Activated CD4-positive, CD25-positive, alpha-beta regulatory T cell treated with anti-CD3 and anti-CD28 coated beads, Interleukin-2, amount 50 U/mL, for 16 hours (primary cell): ENCODE results near the gene LRRC39.
"Not testable (repeated sequence)": the region's sequence is repeated elsewhere in the genome, so short reads cannot be mapped to it uniquely, and the experiment has no call there.

Experiments used
- DNase-seq: peaks from one replicate; pipeline ENCODE4 v3.0.0-alpha.2; 2020; ENCODE audit warnings: low read depth, low spot score

The LRRC39 gene

GRCh38 chr1:100178091-100178490 is at the start of gene LRRC39:
LRRC39 (minus strand) TSS chr1:100178256; CDS start chr1:100168516, 9,740 bp downstream.
- no peak for DNase-seq

GRCh38 chr1:100222428-100222827 is 44.4 kb upstream of the LRRC39 start:
- DNase-seq = no peak

GRCh38 chr1:100219883-100220282 is 41.8 kb upstream of the LRRC39 start:
- DNase-seq = no peak

- no peak for DNase-seq
Measured at GRCh38 chr1:100219457-100219856, 41.4 kb upstream of the LRRC39 start.

- DNase-seq = no peak
Measured at GRCh38 chr1:100217834-100218233, 39.8 kb upstream of the LRRC39 start.

- DNase-seq = no peak
Measured at GRCh38 chr1:100215101-100215500, 37.0 kb upstream of the LRRC39 start.

DNA sequence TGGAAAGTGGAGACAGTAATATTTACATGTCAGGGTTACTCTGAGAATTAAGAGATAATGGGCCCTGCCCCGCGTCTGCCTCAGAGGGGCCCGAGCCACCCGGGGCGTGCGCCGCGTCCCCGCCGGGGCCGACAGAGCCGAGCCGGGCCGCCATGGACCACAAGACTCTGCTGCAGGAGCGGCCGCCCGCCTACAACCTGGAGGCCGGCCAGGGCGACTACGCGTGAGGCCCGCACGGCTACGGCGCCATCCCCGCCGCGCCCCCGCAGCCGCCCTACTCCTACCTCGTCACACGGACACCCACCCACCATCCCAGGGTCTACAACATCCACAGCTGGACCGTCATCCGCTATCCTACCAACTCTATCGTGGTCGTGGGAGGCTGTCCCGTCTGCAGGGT is 35.1 kb upstream of the LRRC39 start:
- DNase-seq = no peak

DNA sequence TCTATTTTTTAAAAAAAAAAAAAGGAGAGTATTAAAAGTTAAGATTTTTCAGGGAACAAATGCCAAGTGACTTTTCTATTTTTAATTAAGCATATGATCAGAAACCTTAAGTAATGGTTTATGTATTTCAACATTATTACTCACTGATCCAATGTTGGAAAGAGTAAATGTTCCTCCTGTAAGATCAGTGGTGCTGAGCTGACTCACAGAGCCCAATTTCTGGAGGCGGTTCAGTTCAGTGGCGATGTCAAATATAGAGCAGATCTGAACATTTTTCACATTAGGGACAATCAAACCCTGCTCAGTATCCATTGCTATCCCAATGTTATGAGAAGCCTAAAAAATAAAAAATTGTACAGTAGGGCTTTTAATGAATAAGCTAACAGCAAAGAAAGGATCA is 28.2 kb upstream of the LRRC39 start:
- no peak for DNase-seq

- not testable (repeated sequence) for DNase-seq
Measured at GRCh38 chr1:100205593-100205992, 27.5 kb upstream of the LRRC39 start.

- DNase-seq = not testable (repeated sequence)
Measured at GRCh38 chr1:100205103-100205502, 27.0 kb upstream of the LRRC39 start.

- not testable (repeated sequence) for DNase-seq
Measured at GRCh38 chr1:100202703-100203102, 24.6 kb upstream of the LRRC39 start.

- not testable (repeated sequence) for DNase-seq
Measured at GRCh38 chr1:100200060-100200459, 22.0 kb upstream of the LRRC39 start.

- no peak for DNase-seq
Measured at GRCh38 chr1:100198596-100198995, 20.5 kb upstream of the LRRC39 start.

DNA sequence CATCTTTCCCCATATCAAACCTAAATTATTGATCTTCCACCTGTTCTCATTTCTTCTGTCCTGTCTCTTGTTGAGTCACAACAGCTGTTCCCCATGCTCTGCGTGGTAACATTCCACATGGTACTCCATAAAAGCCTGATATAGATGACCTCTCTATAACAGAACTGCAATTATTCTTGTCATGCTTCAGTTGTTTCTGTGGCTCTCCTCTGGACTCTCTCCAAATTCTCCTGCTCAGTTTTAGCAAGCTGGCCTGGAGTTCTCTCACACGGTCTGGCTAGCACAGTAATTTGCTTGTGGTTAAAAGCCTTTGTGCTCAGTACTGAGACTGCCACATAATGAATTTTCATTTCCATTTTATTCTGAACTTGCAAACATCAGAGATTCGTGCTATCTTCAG is 10.6 kb upstream of the LRRC39 start:
- no peak for DNase-seq

DNA sequence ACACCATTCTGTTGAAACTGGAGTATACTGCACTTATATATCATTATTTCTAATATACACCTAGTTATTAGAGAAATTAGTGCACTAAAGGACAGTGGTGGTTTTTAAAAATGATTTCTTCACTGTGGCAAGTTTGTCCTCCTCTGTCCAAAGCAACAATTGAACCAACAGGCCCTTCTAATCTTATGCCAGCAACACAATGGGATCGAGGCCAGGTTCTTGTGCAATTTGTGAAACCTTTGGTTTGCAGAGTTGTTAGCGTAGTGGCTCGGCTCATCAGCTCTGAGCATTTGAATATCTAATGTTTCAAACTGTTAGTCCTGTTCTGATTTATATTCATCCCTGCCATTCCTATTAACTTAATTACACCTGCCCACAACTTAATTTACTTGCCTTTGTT is 9.9 kb upstream of the LRRC39 start:
- DNase-seq = no peak

DNA sequence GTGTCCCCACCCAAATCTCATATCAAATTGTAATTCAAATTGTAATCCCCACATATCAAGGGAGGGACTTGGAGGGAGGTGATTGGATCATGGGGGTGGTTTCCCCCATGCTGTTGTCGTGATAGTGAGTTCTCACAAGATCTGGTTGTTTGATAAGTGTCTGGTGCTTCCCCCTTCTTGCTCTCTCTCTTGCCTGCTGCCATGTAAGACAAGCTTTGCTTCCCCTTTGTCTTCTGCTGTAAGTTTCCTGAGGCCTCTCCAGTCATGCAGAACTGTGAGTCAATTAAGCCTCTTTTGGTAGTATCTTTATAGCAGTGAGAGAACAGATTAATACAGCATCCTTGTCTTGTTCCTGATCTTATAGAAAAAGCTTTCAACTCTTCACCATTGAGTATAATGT is 6.5 kb upstream of the LRRC39 start:
- no peak for DNase-seq

GRCh38 chr1:100183370-100183769 is 5.3 kb upstream of the LRRC39 start:
- no peak for DNase-seq

- DNase-seq = no peak
Measured at GRCh38 chr1:100177295-100178041, 588 bp downstream of the LRRC39 start.

- DNase-seq = no peak
Measured at GRCh38 chr1:100168051-100168450, 10.0 kb downstream of the LRRC39 start.

- no peak for DNase-seq
Measured at GRCh38 chr1:100164702-100165101, 13.4 kb downstream of the LRRC39 start.

- no peak for DNase-seq
Measured at GRCh38 chr1:100164216-100164615, 13.8 kb downstream of the LRRC39 start.

GRCh38 chr1:100162881-100163280 is 15.2 kb downstream of the LRRC39 start:
- no peak for DNase-seq

GRCh38 chr1:100152271-100152670 is 25.8 kb downstream of the LRRC39 start:
- no peak for DNase-seq

DNA sequence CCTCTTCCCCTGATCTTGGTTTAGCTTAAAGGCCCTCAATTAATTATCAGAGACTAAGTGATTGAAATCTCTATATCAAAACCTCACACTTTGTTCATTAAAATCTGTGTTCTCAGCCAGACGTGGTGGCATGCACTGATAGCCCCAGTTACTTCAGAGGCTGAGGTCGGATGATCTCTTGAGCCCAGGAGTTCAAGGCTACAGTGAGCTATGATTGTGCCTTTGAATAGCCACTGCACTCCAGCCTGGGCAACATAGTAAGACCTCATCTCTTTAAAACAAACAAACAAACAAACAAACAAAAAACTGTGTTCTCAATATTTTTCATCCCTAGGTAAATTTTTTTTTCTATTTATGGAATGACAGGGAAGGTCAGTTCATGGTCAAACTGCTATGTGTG is 26.4 kb downstream of the LRRC39 start:
- DNase-seq = no peak
